Effector CD8-positive, alpha-beta T cell (primary cell): ENCODE measurements around the gene CARS1.
A peak's percentile ranks its signal among the peaks of the same experiment; 100 is the strongest.

Source experiments
- DNase-seq: peaks from one replicate; lab custom pipeline; 2025; lab: John Stamatoyannopoulos, UW
- total RNA-seq, 4 experiments: gene quantifications; one replicate each; lab custom pipeline; 2026; lab: John Stamatoyannopoulos, UW

CARS1 gene
- total RNA-seq, result 96.2 to 259 (median 187) reads per million in 4 experiments

GRCh38 chr11:3057069-3057963 lies at the start of gene CARS1:
TSS of gene CARS1 (minus strand) at chr11:3057423. CDS start at chr11:3057367, 56 bp downstream.
- peak; percentile 87 for DNase-seq

GRCh38 chr11:3105791-3106735 lies 48.8 kb upstream of the CARS1 start:
- DNase-seq, result no peak

- DNase-seq, result no peak
Measured at GRCh38 chr11:3104961-3105790, 48.0 kb upstream of the CARS1 start.

GRCh38 chr11:3104051-3104714 lies 47.0 kb upstream of the CARS1 start:
- DNase-seq, result no peak

GRCh38 chr11:3103076-3103475 lies 45.9 kb upstream of the CARS1 start:
- no peak for DNase-seq

DNA sequence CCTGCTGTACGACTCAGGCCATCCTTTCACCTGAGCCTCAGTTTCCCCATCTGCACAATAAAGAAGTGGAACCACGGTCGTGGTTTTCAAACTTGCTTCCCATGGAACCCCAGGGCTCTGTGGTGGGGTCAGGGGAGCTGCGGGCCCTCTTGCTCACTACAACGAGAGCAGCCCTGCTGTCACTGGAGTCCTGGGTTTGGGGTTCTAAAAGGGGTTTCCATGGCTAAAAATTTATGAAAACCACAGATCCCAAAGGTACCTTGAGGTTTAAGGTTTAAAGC lies 45.4 kb upstream of the CARS1 start:
- no peak for DNase-seq

- no peak for DNase-seq
Measured at GRCh38 chr11:3101921-3102640, 44.9 kb upstream of the CARS1 start.

- DNase-seq, result no peak
Measured at GRCh38 chr11:3099178-3099577, 42.0 kb upstream of the CARS1 start.

- no peak for DNase-seq
Measured at GRCh38 chr11:3096909-3097530, 39.8 kb upstream of the CARS1 start.

DNA sequence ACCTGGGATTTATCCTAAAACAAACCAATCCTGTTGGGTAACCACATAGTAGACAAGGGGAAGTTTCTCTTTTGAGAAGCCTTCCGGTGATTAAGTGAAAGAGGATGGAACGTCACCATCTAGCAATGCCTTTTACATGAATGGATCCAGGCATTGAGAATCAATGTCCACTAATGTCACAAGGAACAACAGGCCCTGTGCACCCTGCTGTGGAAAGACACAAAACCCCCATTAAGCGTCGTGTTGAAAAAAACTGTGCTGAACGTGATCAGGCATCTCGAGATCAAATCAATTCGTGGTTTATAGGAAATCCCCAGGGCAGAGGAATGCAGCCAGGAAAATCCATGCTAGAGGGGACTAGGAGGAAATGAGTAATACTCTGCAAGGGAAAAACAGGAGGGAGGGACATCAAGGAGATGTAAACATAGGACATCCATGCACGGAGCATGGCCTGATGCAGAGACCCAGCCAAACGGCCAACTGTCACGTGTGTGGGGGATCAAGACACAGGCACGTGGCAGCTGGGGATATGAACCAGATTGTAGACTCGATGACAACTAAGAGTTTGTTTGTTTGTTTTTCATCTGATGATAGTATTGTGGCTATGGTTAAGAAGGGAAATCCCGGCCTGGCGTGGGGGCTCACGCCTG lies 38.6 kb upstream of the CARS1 start:
- DNase-seq, result no peak

DNA sequence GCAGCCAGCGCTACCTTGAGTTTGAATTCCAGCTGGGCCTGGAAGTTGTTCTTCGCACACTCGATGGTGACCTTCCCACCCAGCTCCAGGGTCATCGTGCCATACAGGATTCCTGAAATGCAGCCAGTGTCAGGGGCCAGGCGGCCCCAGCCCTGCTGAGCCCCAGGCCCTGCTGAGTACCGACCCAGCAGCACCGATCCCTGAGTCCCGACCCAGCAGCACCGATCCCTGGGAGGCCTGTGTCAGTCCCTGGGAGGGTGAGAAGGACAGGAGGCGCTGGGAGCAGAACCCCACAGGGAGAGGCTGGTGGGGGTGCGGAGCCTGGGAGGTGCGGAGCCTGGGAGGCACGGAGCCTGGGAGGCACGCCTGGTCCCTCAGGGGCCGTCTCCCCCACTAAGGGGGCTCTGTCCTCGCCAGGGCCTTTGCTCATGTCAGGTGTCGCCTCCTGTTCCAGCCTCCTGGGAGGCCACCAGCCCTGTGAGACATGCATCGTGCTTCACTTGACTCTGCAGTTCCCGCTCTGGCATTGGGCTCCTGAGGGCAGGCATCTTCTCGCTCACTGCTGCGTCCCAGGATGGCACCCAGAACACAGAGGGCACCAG lies 37.1 kb upstream of the CARS1 start:
- no peak for DNase-seq

DNA sequence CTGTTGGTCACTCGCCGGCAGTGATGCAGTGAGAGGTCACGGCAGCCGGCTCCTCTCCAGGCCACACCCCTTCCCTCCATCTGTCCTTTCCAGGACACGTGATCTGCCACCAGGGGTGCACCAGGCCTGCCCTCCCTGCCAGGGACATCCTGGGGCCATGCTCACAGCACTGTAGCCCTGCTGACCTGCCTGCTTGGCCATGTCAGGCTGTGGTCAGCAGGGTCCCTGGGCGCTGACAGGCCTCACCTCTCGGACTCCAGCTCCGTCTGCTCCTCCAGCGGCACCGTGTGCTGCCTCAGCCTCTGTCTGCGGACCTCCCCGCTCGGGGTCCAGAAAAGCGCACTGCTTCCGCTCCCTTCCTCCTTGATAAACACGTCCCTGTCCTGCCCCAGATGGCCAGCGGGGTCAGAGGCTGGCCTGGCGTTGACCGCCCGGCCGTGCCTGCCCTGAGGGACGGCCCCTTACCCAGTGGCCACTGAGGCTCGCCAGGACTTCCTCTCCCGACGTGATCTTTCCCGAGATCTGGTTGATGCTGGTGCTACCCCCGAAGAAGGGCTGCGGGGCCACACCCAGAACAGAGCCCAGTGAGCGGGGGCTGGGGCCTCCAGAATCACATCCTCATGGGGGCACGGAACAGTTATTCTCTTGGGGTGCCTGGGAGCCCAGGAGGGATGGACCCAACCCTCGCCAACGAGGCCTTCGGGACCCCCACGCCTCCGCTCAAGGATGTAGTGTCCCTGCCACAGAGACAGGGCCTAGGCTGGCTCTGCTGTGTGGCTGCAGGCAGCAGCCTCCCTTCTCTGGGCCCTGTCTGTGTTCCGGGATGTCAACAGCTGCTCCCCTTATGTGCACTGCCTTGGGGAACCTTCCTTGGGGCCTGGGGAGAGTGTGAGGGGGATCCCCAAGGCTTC lies 36.3 kb upstream of the CARS1 start:
- DNase-seq, result no peak

DNA sequence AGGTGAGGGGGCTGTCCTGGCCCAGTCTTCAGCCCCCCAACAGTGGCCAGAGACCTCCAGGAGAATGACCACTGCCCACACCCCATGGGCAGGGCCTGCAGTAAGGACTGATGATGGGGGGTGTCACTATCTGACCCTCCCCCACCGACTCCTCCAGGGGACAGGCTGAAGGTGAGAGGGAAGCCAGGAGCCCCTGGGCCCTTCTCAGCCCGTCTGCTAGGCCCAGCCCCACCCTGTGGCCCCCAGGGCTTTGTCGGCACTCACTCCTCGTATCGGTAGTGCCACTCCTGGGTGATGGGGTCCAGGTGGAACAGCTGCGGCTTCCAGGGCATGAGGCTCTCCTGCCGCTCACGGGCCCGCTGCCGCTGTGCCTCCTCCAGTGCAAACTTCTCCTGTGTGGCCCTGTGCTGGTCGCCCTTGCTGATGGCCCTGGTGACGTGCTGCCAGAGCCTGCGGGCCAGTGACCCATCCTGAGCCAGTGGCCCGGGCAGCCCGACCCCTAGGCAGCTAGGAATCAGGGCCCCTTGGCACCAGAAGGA lies 35.4 kb upstream of the CARS1 start:
- DNase-seq, result no peak

GRCh38 chr11:3091846-3092602 lies 34.8 kb upstream of the CARS1 start:
- DNase-seq, result peak; percentile 51

DNA sequence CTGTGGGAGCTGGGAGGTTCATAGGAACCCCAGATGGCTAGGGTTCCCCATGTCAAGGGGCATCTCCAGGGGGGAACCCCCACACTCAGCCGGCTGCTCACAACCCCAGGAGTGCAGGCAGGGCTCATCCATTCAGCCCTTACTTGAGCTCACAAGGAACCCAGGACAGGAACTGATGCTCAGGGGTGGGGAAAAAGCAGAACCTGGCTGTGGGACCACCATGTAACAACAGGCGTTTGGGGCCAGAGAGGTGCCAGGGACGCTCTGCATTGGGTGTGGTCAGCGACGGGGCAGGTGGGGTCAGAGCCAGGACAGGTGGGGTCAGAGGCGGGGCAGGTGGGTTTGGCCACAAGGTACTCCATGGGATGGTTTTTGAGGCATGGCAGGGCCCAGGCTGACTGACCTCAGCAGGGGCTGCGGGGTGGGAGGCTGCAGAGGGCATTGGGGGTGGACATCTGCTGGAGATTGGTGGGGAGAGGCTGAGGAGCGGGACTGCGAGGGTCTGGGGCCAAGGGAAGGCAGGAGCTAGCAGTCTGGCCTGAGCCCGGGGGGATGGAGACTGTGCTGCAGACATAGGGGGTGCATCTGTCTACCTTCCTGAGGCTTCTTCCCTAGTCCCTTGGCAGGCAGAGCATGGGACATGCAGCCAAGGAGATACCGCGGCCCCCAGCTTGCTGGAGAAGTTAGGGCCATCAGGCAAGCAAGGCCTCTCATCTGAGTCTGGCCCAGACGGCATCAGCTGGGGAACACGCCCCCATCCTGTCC lies 34.0 kb upstream of the CARS1 start:
- no peak for DNase-seq
